DOHH2 (cell line): ENCODE results near the gene FBLN1.

Experiments used
- H3F3A ChIP-seq: fragments of 200-600 bp; sonication (generic), shearing (Covaris generic); 2 replicates; pipeline ENCODE4 v1.6.0; 2016; ENCODE audit warnings: antibody characterized with exemption, mild to moderate bottlenecking; ENCODE audit not compliant: control insufficient read depth, insufficient read depth
- H3K27ac ChIP-seq: fragments of 200-600 bp; sonication (generic); 2 replicates; pipeline ENCODE4 v1.5.1; 2014; ENCODE audit warnings: low read depth, mild to moderate bottlenecking, low read length, moderate library complexity
- H3K27me3 ChIP-seq: fragments of 200-600 bp; sonication (generic); 2 replicates; pipeline ENCODE4 v1.6.1; 2014; ENCODE audit warnings: mild to moderate bottlenecking, low read length, mixed read lengths; ENCODE audit not compliant: control insufficient read depth
- H3K36me3 ChIP-seq: fragments of 200-600 bp; sonication (generic); 2 replicates; pipeline ENCODE4 v1.6.1; 2014; ENCODE audit warnings: mild to moderate bottlenecking, low read length, moderate library complexity, mixed read lengths; ENCODE audit not compliant: control insufficient read depth
- H3K4me1 ChIP-seq: fragments of 200-600 bp; sonication (generic); 2 replicates; pipeline ENCODE4 v1.6.1; 2014; ENCODE audit warnings: mild to moderate bottlenecking, low read length, mixed read lengths; ENCODE audit not compliant: control insufficient read depth
- H3K4me2 ChIP-seq: fragments of 200-600 bp; sonication (generic); 2 replicates; pipeline ENCODE4 v1.6.0; 2014; ENCODE audit warnings: mild to moderate bottlenecking, low read length, moderate library complexity
- H3K4me3 ChIP-seq: fragments of 200-600 bp; sonication (generic); 2 replicates; pipeline ENCODE4 v1.5.1; 2014; ENCODE audit warnings: mild to moderate bottlenecking, low read length, mixed read lengths
- H3K79me2 ChIP-seq: fragments of 200-600 bp; sonication (generic); 2 replicates; pipeline ENCODE4 v1.6.1; 2014; ENCODE audit warnings: mild to moderate bottlenecking, low read length, mixed read lengths; ENCODE audit not compliant: control insufficient read depth
- H3K9me2 ChIP-seq: fragments of 200-600 bp; sonication (generic); replicated peaks from 2 replicates; pipeline ENCODE4 v1.6.1; 2014; ENCODE audit warnings: mild to moderate bottlenecking, low read length, mixed read lengths; ENCODE audit not compliant: control insufficient read depth
- H3K9me3 ChIP-seq: fragments of 200-600 bp; sonication (generic); 2 replicates; pipeline ENCODE4 v1.6.1; 2014; ENCODE audit warnings: antibody characterized with exemption, low read length, mixed read lengths; ENCODE audit not compliant: control insufficient read depth, insufficient read depth
- H4K20me1 ChIP-seq: fragments of 200-600 bp; sonication (generic); 2 replicates; pipeline ENCODE4 v1.6.0; 2014; ENCODE audit warnings: low read depth, mild to moderate bottlenecking, antibody characterized with exemption, low read length, moderate library complexity; ENCODE audit not compliant: control insufficient read depth, insufficient read depth
- EZH2phosphoT487 ChIP-seq: fragments of 200-600 bp; sonication (generic); IDR thresholded peaks from 2 replicates; pipeline ENCODE4 v1.6.1; 2017; ENCODE audit warnings: borderline replicate concordance, mild to moderate bottlenecking, antibody characterized with exemption, low read length, moderate library complexity, mixed read lengths
- TF ChIP-seq, protein P1 (sequence below): fragments of 200-600 bp; sonication (generic); IDR thresholded peaks from one replicate; pipeline ENCODE4 v1.5.1; 2014; ENCODE audit warnings: antibody characterized with exemption, mild to moderate bottlenecking, low read depth, low read length; ENCODE audit not compliant: poor library complexity, severe bottlenecking

FBLN1 gene

DNA sequence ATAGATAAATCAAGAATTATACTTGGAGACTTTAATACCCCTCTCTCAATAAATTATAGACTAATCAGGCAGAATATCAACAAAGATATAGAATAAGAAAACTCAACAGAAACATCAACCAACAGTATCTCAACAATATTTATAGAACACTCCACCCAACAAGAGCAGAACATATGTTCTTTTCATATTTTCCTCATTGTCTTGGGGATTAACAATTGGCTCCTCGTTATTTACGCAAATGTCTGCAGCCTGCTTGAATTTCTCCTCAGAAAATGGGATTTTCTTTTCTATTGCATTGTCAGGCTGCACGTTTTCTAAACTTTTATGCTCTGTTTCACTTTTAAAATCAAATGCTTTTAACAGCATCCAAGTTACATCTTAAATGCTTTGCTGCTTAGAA is 37.0 kb upstream of the FBLN1 start:
- Histone ChIP-seq H3K4me3 (no peak overlapping the region), H3K27ac (no peak overlapping the region), H3K4me2 (no peak overlapping the region), H3K36me3 (no peaks in the 10 kb centered on the region), H3K4me1 (no peaks in the 10 kb centered on the region), H3K27me3 (0 out of 2 replicates have a peak, but pooled peaks cover 7% of the 10 kb centered on the region), H3K9me2 (no peaks in the 10 kb centered on the region), H3K79me2 (no peaks in the 10 kb centered on the region), H4K20me1 (no peaks in the 10 kb centered on the region), H3K9me3 (no peaks in the 10 kb centered on the region), H3F3A (no peaks in the 10 kb centered on the region)
- TF ChIP-seq, protein P1, sequence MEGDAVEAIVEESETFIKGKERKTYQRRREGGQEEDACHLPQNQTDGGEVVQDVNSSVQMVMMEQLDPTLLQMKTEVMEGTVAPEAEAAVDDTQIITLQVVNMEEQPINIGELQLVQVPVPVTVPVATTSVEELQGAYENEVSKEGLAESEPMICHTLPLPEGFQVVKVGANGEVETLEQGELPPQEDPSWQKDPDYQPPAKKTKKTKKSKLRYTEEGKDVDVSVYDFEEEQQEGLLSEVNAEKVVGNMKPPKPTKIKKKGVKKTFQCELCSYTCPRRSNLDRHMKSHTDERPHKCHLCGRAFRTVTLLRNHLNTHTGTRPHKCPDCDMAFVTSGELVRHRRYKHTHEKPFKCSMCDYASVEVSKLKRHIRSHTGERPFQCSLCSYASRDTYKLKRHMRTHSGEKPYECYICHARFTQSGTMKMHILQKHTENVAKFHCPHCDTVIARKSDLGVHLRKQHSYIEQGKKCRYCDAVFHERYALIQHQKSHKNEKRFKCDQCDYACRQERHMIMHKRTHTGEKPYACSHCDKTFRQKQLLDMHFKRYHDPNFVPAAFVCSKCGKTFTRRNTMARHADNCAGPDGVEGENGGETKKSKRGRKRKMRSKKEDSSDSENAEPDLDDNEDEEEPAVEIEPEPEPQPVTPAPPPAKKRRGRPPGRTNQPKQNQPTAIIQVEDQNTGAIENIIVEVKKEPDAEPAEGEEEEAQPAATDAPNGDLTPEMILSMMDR, result no peak
- TF ChIP-seq EZH2phosphoT487, result no peak

DNA sequence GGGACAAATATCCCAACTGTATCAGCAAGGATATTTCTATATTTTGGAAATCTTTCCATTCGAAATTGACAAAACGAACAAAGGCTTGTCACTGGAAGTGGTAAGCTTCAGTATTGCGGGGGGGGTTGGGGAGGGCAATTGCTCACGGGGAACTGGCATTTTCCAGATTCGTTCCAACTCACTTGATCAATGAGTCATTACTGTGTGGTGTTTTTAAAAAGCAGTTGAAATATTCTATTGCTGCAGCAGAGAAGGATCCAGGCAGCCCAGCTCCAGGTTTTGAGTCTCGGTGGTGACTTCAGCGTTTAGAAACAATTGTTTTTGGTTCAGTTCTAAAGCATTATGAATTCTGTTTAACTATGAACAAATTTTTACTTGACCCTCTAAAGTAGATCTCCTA is 33.8 kb upstream of the FBLN1 start:
- H4K20me1 ChIP-seq, result no peaks in the 10 kb centered on the region
- no peaks in the 10 kb centered on the region for H3K9me3 ChIP-seq
- H3K4me2 ChIP-seq, result no peak overlapping the region
- 0 out of 2 replicates have a peak, but pooled peaks cover 7% of the 10 kb centered on the region for H3K27me3 ChIP-seq
- H3K9me2 ChIP-seq, result no peaks in the 10 kb centered on the region
- H3K36me3 ChIP-seq, result no peaks in the 10 kb centered on the region
- no peaks in the 10 kb centered on the region for H3K79me2 ChIP-seq
- H3K4me3 ChIP-seq, result no peak overlapping the region
- H3K27ac ChIP-seq, result no peak overlapping the region
- H3K4me1 ChIP-seq, result no peaks in the 10 kb centered on the region
- no peaks in the 10 kb centered on the region for H3F3A ChIP-seq
- no peak for TF ChIP-seq EZH2phosphoT487
- TF ChIP-seq, protein P1, result no peak

DNA sequence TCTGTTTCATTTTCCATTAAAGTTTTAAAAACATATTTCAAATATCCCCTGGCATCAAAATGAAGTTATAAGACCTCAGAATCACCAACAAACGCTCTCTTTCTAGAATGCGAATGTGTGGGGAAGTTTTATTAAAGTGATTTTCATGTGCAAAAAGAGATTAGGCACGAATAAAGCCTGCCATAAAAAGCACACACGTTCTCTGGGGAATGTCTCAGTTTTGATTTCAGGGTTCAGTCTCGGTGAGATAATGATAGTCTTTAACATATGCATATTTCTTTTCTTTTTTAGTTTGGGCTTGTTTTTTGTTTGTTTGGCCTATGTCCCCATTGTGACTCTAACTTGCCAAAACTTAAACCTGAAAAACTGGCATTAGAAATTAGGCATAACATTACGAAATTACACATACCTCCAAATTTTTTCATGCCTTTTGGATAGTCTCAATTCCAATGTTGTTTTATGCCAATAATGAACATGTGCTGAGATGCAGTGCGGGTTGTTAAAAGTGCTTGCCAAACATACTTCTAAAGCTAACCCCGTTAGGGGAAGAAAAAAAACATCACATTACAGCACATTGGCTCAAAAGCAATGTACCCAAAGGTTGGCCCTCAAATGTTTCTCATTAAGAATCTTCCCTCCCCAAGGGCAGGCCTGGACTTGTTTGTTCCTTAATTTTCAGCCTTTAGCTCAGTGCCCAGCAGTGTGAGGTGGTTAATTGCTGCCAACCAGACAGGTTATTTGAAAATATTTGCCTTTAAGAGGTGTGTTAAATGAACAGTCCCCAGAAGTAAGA is 33.2 kb upstream of the FBLN1 start:
- H3K79me2 ChIP-seq, result no peaks in the 10 kb centered on the region
- H4K20me1 ChIP-seq, result no peaks in the 10 kb centered on the region
- no peak overlapping the region for H3K4me2 ChIP-seq
- no peaks in the 10 kb centered on the region for H3K4me1 ChIP-seq
- 0 out of 2 replicates have a peak, but pooled peaks cover 7% of the 10 kb centered on the region for H3K27me3 ChIP-seq
- H3F3A ChIP-seq, result no peaks in the 10 kb centered on the region
- no peaks in the 10 kb centered on the region for H3K9me3 ChIP-seq
- TF ChIP-seq, protein P1, result no peak
- no peak for TF ChIP-seq EZH2phosphoT487
- no peaks in the 10 kb centered on the region for H3K36me3 ChIP-seq
- H3K9me2 ChIP-seq, result no peaks in the 10 kb centered on the region
- H3K27ac ChIP-seq, result no peak overlapping the region
- H3K4me3 ChIP-seq, result no peak overlapping the region
